ENCODE data around the gene PHETA1.

The PHETA1 gene

DNA sequence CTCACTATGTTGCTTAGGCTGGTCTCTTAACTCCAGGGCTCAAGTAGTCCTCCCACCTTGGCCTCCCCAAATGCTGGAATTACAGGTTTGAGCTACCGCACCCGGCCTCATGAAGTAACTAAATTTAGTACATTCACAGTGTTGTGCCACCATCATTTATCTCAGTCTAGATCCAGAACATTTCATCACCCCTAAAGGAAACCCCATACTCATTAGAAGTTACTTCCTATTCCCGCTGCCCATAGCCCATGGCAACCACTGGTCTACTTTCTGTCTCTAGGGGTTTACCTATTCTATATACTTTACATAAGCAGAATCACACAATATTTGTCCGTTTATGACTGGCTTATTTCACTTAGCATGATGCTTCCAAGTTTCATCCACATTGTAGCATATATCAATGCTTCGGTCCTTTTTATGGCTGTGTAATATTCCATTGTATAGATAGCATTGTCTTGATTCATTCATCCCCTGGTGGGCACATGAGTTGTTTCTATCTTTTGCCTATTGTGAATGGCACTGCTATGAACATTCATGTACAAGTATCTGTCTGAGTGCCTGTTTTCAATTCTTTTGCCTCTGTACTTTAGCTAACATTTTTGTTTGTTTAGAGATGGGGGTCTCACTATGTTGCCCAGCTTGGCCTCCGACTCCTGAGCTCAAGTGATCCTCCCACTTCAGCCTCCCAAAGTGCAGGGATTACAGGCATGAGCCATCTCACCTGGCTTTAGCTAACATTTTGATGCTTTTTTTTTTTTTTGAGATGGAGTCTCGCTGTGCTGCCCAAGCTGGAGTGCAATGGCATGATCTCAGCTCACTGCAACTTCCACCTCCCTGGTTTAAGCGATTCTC, 26.7 kb upstream of the PHETA1 start:
- H3K27ac ChIP-seq (ENCODE audit: low read depth in 2 of 2, low read length in 2 of 2), result no peak overlapping the region
- no peak overlapping the region for H3K9ac ChIP-seq (ENCODE audit: low read depth in 1 of 2, low read length in 2 of 2)
- no peaks in the 10 kb centered on the region for H3K27me3 ChIP-seq (ENCODE audit: control insufficient read depth in 2 of 2, insufficient read depth in 2 of 2, low read length in 2 of 2)
- H3K4me1 ChIP-seq (ENCODE audit: control insufficient read depth in 2 of 2, insufficient read depth in 2 of 2, low read length in 2 of 2), result peaks cover 0 to 5% of the 10 kb centered on the region in 2 donors
- H3K36me3 ChIP-seq (ENCODE audit: control insufficient read depth in 2 of 2, insufficient read depth in 2 of 2, low read length in 2 of 2), result no peaks in the 10 kb centered on the region
- H3K9me3 ChIP-seq (ENCODE audit: control insufficient read depth in 2 of 2, low read length in 2 of 2), result no peaks in the 10 kb centered on the region
- no peak overlapping the region for H3K4me3 ChIP-seq (ENCODE audit: low read length in 2 of 2)

DNA sequence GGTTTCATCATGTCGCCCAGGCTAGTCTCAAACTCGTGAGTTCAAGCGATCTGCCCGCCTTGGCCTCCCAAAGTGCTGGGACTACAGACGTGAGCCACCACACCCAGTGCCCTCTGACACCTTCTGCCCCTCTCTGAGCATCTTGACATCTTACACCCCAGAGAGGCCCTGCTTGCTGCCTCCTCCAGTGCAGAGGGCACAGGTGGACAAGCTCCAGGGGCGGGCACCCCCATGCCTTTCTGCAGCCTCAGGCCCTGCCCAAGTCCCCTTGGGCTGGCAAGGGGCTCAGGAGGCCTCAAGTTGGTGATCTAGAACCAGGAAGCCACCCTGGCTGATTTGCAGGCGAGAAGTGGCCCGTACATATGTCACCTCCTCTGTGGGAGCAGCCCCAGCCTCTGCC, 25.6 kb upstream of the PHETA1 start:
- Histone ChIP-seq H3K27ac (ENCODE audit: low read depth in 2 of 2, low read length in 2 of 2) (no peak overlapping the region), H3K27me3 (ENCODE audit: control insufficient read depth in 2 of 2, insufficient read depth in 2 of 2, low read length in 2 of 2) (no peaks in the 10 kb centered on the region), H3K9ac (ENCODE audit: low read depth in 1 of 2, low read length in 2 of 2) (no peak overlapping the region), H3K4me1 (ENCODE audit: control insufficient read depth in 2 of 2, insufficient read depth in 2 of 2, low read length in 2 of 2) (peaks cover 0 to 5% of the 10 kb centered on the region in 2 donors), H3K36me3 (ENCODE audit: control insufficient read depth in 2 of 2, insufficient read depth in 2 of 2, low read length in 2 of 2) (no peaks in the 10 kb centered on the region), H3K4me3 (ENCODE audit: low read length in 2 of 2) (no peak overlapping the region), H3K9me3 (ENCODE audit: control insufficient read depth in 2 of 2, low read length in 2 of 2) (no peaks in the 10 kb centered on the region)

DNA sequence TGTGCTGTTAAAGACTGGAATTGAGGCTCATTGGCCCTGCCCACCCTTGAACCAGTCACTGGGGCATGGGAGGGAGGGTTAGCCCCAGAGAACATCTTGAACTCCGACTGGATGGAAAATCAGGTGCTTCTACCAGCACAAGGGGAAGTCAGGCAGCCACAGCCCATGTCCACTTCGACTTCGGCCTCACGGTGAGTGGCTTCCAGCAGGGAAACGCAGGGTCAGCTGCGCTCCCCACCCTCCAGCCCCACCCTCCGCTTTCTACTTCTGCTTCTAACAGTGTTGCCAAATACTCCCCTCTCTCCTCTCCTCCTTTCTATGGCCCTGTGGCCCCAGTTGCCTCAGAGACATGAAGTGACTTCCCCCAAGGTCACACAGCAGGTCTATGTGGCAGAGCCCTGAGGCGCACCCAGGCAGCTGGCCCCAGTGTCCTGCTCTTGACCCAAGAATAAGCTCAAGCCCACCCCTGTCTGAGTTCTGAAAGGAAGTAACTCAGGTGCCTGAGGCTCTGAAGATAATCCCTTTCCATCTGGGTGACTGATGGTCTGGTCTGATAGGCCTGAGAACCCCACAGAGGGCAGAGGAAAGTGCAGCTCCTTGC, 24.9 kb upstream of the PHETA1 start:
- Histone ChIP-seq H3K36me3 (ENCODE audit: control insufficient read depth in 2 of 2, insufficient read depth in 2 of 2, low read length in 2 of 2) (no peaks in the 10 kb centered on the region), H3K9ac (ENCODE audit: low read depth in 1 of 2, low read length in 2 of 2) (no peak overlapping the region), H3K4me3 (ENCODE audit: low read length in 2 of 2) (no peak overlapping the region), H3K27ac (ENCODE audit: low read depth in 2 of 2, low read length in 2 of 2) (no peak overlapping the region), H3K9me3 (ENCODE audit: control insufficient read depth in 2 of 2, low read length in 2 of 2) (no peaks in the 10 kb centered on the region), H3K4me1 (ENCODE audit: control insufficient read depth in 2 of 2, insufficient read depth in 2 of 2, low read length in 2 of 2) (peaks cover 0 to 5% of the 10 kb centered on the region in 2 donors), H3K27me3 (ENCODE audit: control insufficient read depth in 2 of 2, insufficient read depth in 2 of 2, low read length in 2 of 2) (no peaks in the 10 kb centered on the region)

GRCh38 chr12:111390910-111391309, 22.0 kb upstream of the PHETA1 start:
- no peaks in the 10 kb centered on the region for H3K27me3 ChIP-seq (ENCODE audit: control insufficient read depth in 2 of 2, insufficient read depth in 2 of 2, low read length in 2 of 2)
- H3K4me3 ChIP-seq (ENCODE audit: low read length in 2 of 2), result no peak overlapping the region
- no peaks in the 10 kb centered on the region for H3K4me1 ChIP-seq (ENCODE audit: control insufficient read depth in 2 of 2, insufficient read depth in 2 of 2, low read length in 2 of 2)
- no peaks in the 10 kb centered on the region for H3K36me3 ChIP-seq (ENCODE audit: control insufficient read depth in 2 of 2, insufficient read depth in 2 of 2, low read length in 2 of 2)
- H3K27ac ChIP-seq (ENCODE audit: low read depth in 2 of 2, low read length in 2 of 2), result no peak overlapping the region
- H3K9ac ChIP-seq (ENCODE audit: low read depth in 1 of 2, low read length in 2 of 2), result no peak overlapping the region
- H3K9me3 ChIP-seq (ENCODE audit: control insufficient read depth in 2 of 2, low read length in 2 of 2), result no peaks in the 10 kb centered on the region

DNA sequence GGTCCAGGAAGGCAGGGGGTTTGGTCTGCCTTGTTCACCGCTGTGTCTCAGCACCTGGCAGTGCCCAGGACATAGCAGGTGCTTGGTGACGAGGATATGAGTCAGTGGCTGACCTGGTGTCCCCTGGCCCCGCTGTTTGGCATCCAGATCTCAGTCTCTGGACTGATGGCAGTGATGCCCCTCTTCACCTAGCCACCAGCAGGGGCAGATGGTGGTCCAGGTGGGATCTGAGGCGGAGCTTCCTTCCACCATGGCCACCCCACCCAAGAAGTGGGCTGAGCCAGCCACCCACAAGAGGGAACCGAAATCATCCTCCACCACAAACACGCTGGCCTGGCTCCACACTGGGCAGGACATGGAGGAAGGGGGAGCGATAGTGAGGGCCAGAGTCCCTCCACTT, 20.7 kb upstream of the PHETA1 start:
- Histone ChIP-seq H3K9me3 (ENCODE audit: control insufficient read depth in 2 of 2, low read length in 2 of 2) (no peaks in the 10 kb centered on the region), H3K9ac (ENCODE audit: low read depth in 1 of 2, low read length in 2 of 2) (no peak overlapping the region), H3K4me1 (ENCODE audit: control insufficient read depth in 2 of 2, insufficient read depth in 2 of 2, low read length in 2 of 2) (no peaks in the 10 kb centered on the region), H3K27me3 (ENCODE audit: control insufficient read depth in 2 of 2, insufficient read depth in 2 of 2, low read length in 2 of 2) (no peaks in the 10 kb centered on the region), H3K36me3 (ENCODE audit: control insufficient read depth in 2 of 2, insufficient read depth in 2 of 2, low read length in 2 of 2) (no peaks in the 10 kb centered on the region), H3K27ac (ENCODE audit: low read depth in 2 of 2, low read length in 2 of 2) (no peak overlapping the region), H3K4me3 (ENCODE audit: low read length in 2 of 2) (no peak overlapping the region)

- Histone ChIP-seq H3K27me3 (ENCODE audit: control insufficient read depth in 2 of 2, insufficient read depth in 2 of 2, low read length in 2 of 2) (no peaks in the 10 kb centered on the region), H3K4me1 (ENCODE audit: control insufficient read depth in 2 of 2, insufficient read depth in 2 of 2, low read length in 2 of 2) (no peaks in the 10 kb centered on the region), H3K9ac (ENCODE audit: low read depth in 1 of 2, low read length in 2 of 2) (no peak overlapping the region), H3K9me3 (ENCODE audit: control insufficient read depth in 2 of 2, low read length in 2 of 2) (no peaks in the 10 kb centered on the region), H3K4me3 (ENCODE audit: low read length in 2 of 2) (no peak overlapping the region), H3K27ac (ENCODE audit: low read depth in 2 of 2, low read length in 2 of 2) (no peak overlapping the region), H3K36me3 (ENCODE audit: control insufficient read depth in 2 of 2, insufficient read depth in 2 of 2, low read length in 2 of 2) (no peaks in the 10 kb centered on the region)
Measured at GRCh38 chr12:111387747-111388323, 18.9 kb upstream of the PHETA1 start.

GRCh38 chr12:111386885-111387284, 18.0 kb upstream of the PHETA1 start:
- Histone ChIP-seq H3K4me3 (ENCODE audit: low read length in 2 of 2) (no peak overlapping the region), H3K36me3 (ENCODE audit: control insufficient read depth in 2 of 2, insufficient read depth in 2 of 2, low read length in 2 of 2) (no peaks in the 10 kb centered on the region), H3K4me1 (ENCODE audit: control insufficient read depth in 2 of 2, insufficient read depth in 2 of 2, low read length in 2 of 2) (no peaks in the 10 kb centered on the region), H3K9me3 (ENCODE audit: control insufficient read depth in 2 of 2, low read length in 2 of 2) (no peaks in the 10 kb centered on the region), H3K9ac (ENCODE audit: low read depth in 1 of 2, low read length in 2 of 2) (no peak overlapping the region), H3K27me3 (ENCODE audit: control insufficient read depth in 2 of 2, insufficient read depth in 2 of 2, low read length in 2 of 2) (no peaks in the 10 kb centered on the region), H3K27ac (ENCODE audit: low read depth in 2 of 2, low read length in 2 of 2) (no peak overlapping the region)

DNA sequence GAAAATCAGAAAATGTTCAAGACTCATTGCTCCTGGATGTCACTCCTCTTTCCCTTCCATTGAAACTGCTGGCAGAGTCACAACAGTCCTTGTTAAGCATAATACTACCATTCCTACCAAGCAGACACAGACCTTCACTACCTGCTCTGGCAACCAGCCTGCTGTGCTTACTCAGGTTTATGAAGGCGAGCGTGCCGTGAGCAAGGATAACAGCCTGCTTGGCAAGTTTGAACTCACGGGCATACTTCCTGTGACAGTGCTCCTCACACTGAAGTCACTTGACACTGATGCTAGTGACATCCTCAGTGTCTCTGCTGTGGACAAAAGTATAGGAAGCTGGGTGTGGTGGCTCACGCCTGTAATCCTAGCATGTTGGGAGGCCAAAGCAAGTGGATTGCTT, 15.7 kb upstream of the PHETA1 start:
- H3K27ac ChIP-seq (ENCODE audit: low read depth in 2 of 2, low read length in 2 of 2), result no peak overlapping the region
- no peaks in the 10 kb centered on the region for H3K4me1 ChIP-seq (ENCODE audit: control insufficient read depth in 2 of 2, insufficient read depth in 2 of 2, low read length in 2 of 2)
- no peak overlapping the region for H3K9ac ChIP-seq (ENCODE audit: low read depth in 1 of 2, low read length in 2 of 2)
- no peaks in the 10 kb centered on the region for H3K36me3 ChIP-seq (ENCODE audit: control insufficient read depth in 2 of 2, insufficient read depth in 2 of 2, low read length in 2 of 2)
- no peak overlapping the region for H3K4me3 ChIP-seq (ENCODE audit: low read length in 2 of 2)
- no peaks in the 10 kb centered on the region for H3K27me3 ChIP-seq (ENCODE audit: control insufficient read depth in 2 of 2, insufficient read depth in 2 of 2, low read length in 2 of 2)
- H3K9me3 ChIP-seq (ENCODE audit: control insufficient read depth in 2 of 2, low read length in 2 of 2), result no peaks in the 10 kb centered on the region

- no peaks in the 10 kb centered on the region for H3K36me3 ChIP-seq (ENCODE audit: control insufficient read depth in 2 of 2, insufficient read depth in 2 of 2, low read length in 2 of 2)
- H3K4me3 ChIP-seq (ENCODE audit: low read length in 2 of 2), result no peak overlapping the region
- no peaks in the 10 kb centered on the region for H3K9me3 ChIP-seq (ENCODE audit: control insufficient read depth in 2 of 2, low read length in 2 of 2)
- H3K9ac ChIP-seq (ENCODE audit: low read depth in 1 of 2, low read length in 2 of 2), result no peak overlapping the region
- H3K27ac ChIP-seq (ENCODE audit: low read depth in 2 of 2, low read length in 2 of 2), result no peak overlapping the region
- no peaks in the 10 kb centered on the region for H3K4me1 ChIP-seq (ENCODE audit: control insufficient read depth in 2 of 2, insufficient read depth in 2 of 2, low read length in 2 of 2)
- H3K27me3 ChIP-seq (ENCODE audit: control insufficient read depth in 2 of 2, insufficient read depth in 2 of 2, low read length in 2 of 2), result no peaks in the 10 kb centered on the region
Measured at GRCh38 chr12:111379942-111380554, 11.2 kb upstream of the PHETA1 start.

GRCh38 chr12:111377440-111377839, 8.5 kb upstream of the PHETA1 start:
- no peak overlapping the region for H3K4me3 ChIP-seq (ENCODE audit: low read length in 2 of 2)
- no peaks in the 10 kb centered on the region for H3K27me3 ChIP-seq (ENCODE audit: control insufficient read depth in 2 of 2, insufficient read depth in 2 of 2, low read length in 2 of 2)
- H3K27ac ChIP-seq (ENCODE audit: low read depth in 2 of 2, low read length in 2 of 2), result no peak overlapping the region
- no peaks in the 10 kb centered on the region for H3K9me3 ChIP-seq (ENCODE audit: control insufficient read depth in 2 of 2, low read length in 2 of 2)
- H3K36me3 ChIP-seq (ENCODE audit: control insufficient read depth in 2 of 2, insufficient read depth in 2 of 2, low read length in 2 of 2), result no peaks in the 10 kb centered on the region
- H3K4me1 ChIP-seq (ENCODE audit: control insufficient read depth in 2 of 2, insufficient read depth in 2 of 2, low read length in 2 of 2), result no peaks in the 10 kb centered on the region
- H3K9ac ChIP-seq (ENCODE audit: low read depth in 1 of 2, low read length in 2 of 2), result no peak overlapping the region
